ENCODE results near the gene IL9.

DNA sequence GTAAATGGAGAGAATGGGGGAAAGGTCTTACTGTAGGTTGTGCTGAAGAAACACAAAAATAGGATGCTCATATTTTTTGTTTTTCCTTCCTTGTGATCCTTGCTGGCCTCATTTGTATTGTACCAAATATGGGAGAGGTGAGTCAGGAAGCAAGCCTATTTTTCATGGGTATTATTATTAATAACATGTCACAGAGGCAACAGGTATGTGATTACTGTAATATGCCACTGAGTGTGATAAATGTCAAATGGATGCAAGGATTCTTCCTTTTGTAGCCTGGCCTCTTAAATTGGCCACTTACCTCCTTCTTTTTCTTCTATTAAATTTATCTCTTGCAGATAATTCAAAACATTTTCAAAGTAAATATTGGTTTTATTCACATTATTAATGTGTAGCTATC lies 48.9 kb upstream of the IL9 start:
- TF ChIP-seq, protein P1, sequence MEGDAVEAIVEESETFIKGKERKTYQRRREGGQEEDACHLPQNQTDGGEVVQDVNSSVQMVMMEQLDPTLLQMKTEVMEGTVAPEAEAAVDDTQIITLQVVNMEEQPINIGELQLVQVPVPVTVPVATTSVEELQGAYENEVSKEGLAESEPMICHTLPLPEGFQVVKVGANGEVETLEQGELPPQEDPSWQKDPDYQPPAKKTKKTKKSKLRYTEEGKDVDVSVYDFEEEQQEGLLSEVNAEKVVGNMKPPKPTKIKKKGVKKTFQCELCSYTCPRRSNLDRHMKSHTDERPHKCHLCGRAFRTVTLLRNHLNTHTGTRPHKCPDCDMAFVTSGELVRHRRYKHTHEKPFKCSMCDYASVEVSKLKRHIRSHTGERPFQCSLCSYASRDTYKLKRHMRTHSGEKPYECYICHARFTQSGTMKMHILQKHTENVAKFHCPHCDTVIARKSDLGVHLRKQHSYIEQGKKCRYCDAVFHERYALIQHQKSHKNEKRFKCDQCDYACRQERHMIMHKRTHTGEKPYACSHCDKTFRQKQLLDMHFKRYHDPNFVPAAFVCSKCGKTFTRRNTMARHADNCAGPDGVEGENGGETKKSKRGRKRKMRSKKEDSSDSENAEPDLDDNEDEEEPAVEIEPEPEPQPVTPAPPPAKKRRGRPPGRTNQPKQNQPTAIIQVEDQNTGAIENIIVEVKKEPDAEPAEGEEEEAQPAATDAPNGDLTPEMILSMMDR (conservative IDR thresholded peaks at IDR 0.05): no peak
- TF ChIP-seq ZFX (IDR thresholded peaks at IDR 0.05): no peak

All from C4-2B (cell line).